Measurements from ENCODE around the gene FXYD7. TPM values are rescaled to one million over a fixed set of nuclear protein-coding genes. Genes with fewer than 3 reads are reported as not detected.
"Not testable (repeated sequence)": the region's sequence is repeated elsewhere in the genome, so short reads cannot be mapped to it uniquely, and the experiment has no call there.

Gene FXYD7
- total RNA-seq, 3 donors from 2014 or later: 0.48 TPM; not detected in 2

DNA sequence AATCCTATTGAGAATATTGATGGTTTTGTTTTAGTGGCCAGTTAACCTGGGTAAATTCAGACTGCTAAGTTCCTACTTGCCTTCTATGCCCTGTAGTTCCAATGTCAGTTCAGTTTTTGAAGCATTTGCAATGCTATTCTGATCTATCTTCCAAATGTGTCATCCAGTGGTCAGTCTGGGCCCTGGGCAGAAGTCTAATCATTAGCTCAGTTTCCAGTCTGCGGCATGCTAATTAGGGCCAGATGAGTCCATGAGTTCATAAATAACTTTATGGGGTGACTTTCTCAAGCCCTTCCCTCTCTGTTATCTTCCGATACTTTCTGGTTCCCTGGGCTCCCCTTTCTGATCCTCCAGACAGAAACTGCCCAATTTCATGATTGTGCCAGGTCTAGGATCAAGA, 52.8 kb downstream of the FXYD7 start:
- DNase-seq: no peak
- H3K36me3 Mint-ChIP-seq (ENCODE audit: insufficient read depth): no peaks in the 10 kb centered on the region
- no peak for ATAC-seq
- H3K9me3 Mint-ChIP-seq: no peaks in the 10 kb centered on the region
- H3K4me3 Mint-ChIP-seq: no peak overlapping the region
- H3K27me3 Mint-ChIP-seq (ENCODE audit: low read depth): no peaks in the 10 kb centered on the region
- peaks cover 21% of the 10 kb centered on the region for H3K4me1 Mint-ChIP-seq (ENCODE audit: low read depth)

DNA sequence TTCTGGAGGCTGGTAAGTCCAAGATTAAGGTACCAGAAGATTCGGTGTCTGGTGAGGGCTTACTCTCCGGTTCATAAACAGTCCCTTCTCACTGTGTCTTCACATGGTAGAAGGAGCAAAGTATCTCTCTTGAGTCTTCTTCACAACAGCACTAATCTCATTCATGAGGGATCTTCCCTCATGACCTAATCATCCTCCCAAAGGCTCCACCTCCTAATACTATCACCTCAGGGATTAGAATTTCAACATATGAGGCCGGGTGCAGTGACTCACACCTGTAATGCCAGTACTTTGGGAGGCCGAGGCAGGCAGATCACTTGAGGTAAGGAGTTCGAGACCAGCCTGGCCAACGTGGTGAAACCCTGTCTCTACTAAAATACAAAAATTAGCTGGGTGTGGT, 53.8 kb downstream of the FXYD7 start:
- ATAC-seq; H3K9me3 Mint-ChIP-seq; H3K36me3 Mint-ChIP-seq (ENCODE audit: insufficient read depth); H3K27me3 Mint-ChIP-seq (ENCODE audit: low read depth); DNase-seq; H3K4me3 Mint-ChIP-seq: not testable (repeated sequence)
- peaks cover 32% of the 10 kb centered on the region for H3K4me1 Mint-ChIP-seq (ENCODE audit: low read depth)

GRCh38 chr19:35199481-35199880, 56.4 kb downstream of the FXYD7 start:
- H3K4me3 Mint-ChIP-seq: no peak overlapping the region
- H3K4me1 Mint-ChIP-seq (ENCODE audit: low read depth): peaks cover 54% of the 10 kb centered on the region
- no peak for ATAC-seq
- no peaks in the 10 kb centered on the region for H3K9me3 Mint-ChIP-seq
- H3K36me3 Mint-ChIP-seq (ENCODE audit: insufficient read depth): no peaks in the 10 kb centered on the region
- no peak for DNase-seq
- H3K27me3 Mint-ChIP-seq (ENCODE audit: low read depth): no peaks in the 10 kb centered on the region

- Mint-ChIP-seq H3K4me1 (ENCODE audit: low read depth) (peaks cover 78% of the 10 kb centered on the region), H3K36me3 (ENCODE audit: insufficient read depth) (no peaks in the 10 kb centered on the region), H3K9me3 (no peaks in the 10 kb centered on the region), H3K4me3 (peak overlapping the region; percentile 46), H3K27me3 (ENCODE audit: low read depth) (no peaks in the 10 kb centered on the region)
- no peak for DNase-seq
- peak; percentile 21 to 27 for ATAC-seq
These were observed 60.0 kb downstream of the FXYD7 start for GRCh38 chr19:35202722-35203688.

Other genes starting within 250 kb of the FXYD7 start
- 1 to 10 TPM; 4.7 to 6.1 (median 4.8) TPM for gene ZNF30, start 216.4 kb upstream of the FXYD7 start, total RNA-seq
- 1 to 10 TPM; 2.4 to 2.6 (median 2.6) TPM for gene ZNF792, start 179.0 kb upstream of the FXYD7 start, total RNA-seq
- 100 to 1,000 TPM; 162 to 192 (median 170) TPM for gene GRAMD1A, start 142.9 kb upstream of the FXYD7 start, total RNA-seq
- gene SCN1B, start 112.8 kb upstream of the FXYD7 start, total RNA-seq: 1 to 10 TPM; 1.1 to 2.3 (median 1.2) TPM
- under 1 TPM in 2 of 3 donors, not detected in 1; 0.26 to 0.38 TPM for gene HPN, start 101.5 kb upstream of the FXYD7 start, total RNA-seq
- under 1 TPM; 0.23 to 0.63 (median 0.41) TPM for gene FXYD3, start 27.4 kb upstream of the FXYD7 start, total RNA-seq
- gene LGI4, start 8.2 kb upstream of the FXYD7 start, total RNA-seq: under 1 TPM in 1 of 3 donors, not detected in 2; 0.14 TPM
- gene FXYD1, start 4.4 kb upstream of the FXYD7 start, total RNA-seq: 1 to 10 TPM in 2 of 3 donors, under 1 TPM in 1; 0.95 to 1.6 (median 1.4) TPM
- gene FXYD5, start 11.5 kb downstream of the FXYD7 start, total RNA-seq: 100 to 1,000 TPM; 363 to 466 (median 421) TPM
- gene FAM187B, start 85.5 kb downstream of the FXYD7 start, total RNA-seq: not detected
- gene LSR, start 105.7 kb downstream of the FXYD7 start, total RNA-seq: 10 to 100 TPM; 14.0 to 18.7 (median 17.1) TPM
- 100 to 1,000 TPM; 130 to 145 (median 144) TPM for gene USF2, start 125.7 kb downstream of the FXYD7 start, total RNA-seq
- gene HAMP, start 139.3 kb downstream of the FXYD7 start, total RNA-seq: under 1 TPM; 0.58 to 0.81 (median 0.60) TPM
- under 1 TPM in 1 of 3 donors, not detected in 2; 0.29 TPM for gene MAG, start 148.9 kb downstream of the FXYD7 start, total RNA-seq
- gene CD22, start 185.9 kb downstream of the FXYD7 start, total RNA-seq: 1 to 10 TPM; 1.3 to 5.2 (median 1.4) TPM
- not detected for gene FFAR1, start 204.6 kb downstream of the FXYD7 start, total RNA-seq
- under 1 TPM; 0.30 to 0.91 (median 0.61) TPM for gene FFAR3, start 215.2 kb downstream of the FXYD7 start, total RNA-seq
- under 1 TPM in 2 of 3 donors, not detected in 1; 0.21 to 0.25 TPM for gene GPR42, start 227.8 kb downstream of the FXYD7 start, total RNA-seq

Data from activated T-cell treated with anti-CD3 and anti-CD28 coated beads, Interleukin-2, amount 50 U/mL, for 4 hours (primary cell).